K562 (cell line): Measurements from ENCODE around the gene PCP2. TPM values are rescaled to one million over a fixed set of nuclear protein-coding genes. Genes with fewer than 3 reads are reported as not detected.

Experiments used
- CBX8 ChIP-seq: fragments of 200-600 bp; sonication (generic); IDR thresholded peaks from 2 replicates; pipeline ENCODE4 v1.6.1; 2012; ENCODE audit warnings: borderline replicate concordance, mixed run types, low read depth, mild to moderate bottlenecking, moderate library complexity, mixed read lengths, low read length, control low read depth, inconsistent platforms; ENCODE audit not compliant: poor library complexity, severe bottlenecking; ENCODE audit errors: extremely low read depth
- JUND ChIP-seq, 2 experiments: IDR thresholded peaks; 2 replicates in 1 of 2; 3 replicates in 1 of 2; pipeline ENCODE4 v1.6.1; 2011; ENCODE audit warnings: borderline replicate concordance in 2 of 2, low read depth in 2 of 2, low read length in 2 of 2, improper control_type of control experiment in 1 of 2, missing biosample characterization in 1 of 2, missing genetic modification characterization in 1 of 2, missing genetic modification reagents in 1 of 2
- KAT8 ChIP-seq: fragments of 450-650 bp; IDR thresholded peaks from 2 replicates; pipeline ENCODE4 v1.6.1; 2016; ENCODE audit warnings: low read depth, mild to moderate bottlenecking
- KHSRP ChIP-seq: fragments of 450-650 bp; IDR thresholded peaks from 2 replicates; pipeline ENCODE4 v1.6.1; 2017
- PHF20 ChIP-seq: fragments of 450-650 bp; IDR thresholded peaks from 2 replicates; pipeline ENCODE4 v1.6.1; 2018; ENCODE audit not compliant: partially characterized antibody
- PHF8 ChIP-seq: fragments of 200-600 bp; sonication (generic); IDR thresholded peaks from 2 replicates; pipeline ENCODE4 v1.6.1; 2012; ENCODE audit warnings: mixed run types, mild to moderate bottlenecking, inconsistent platforms, low read length, moderate library complexity, borderline replicate concordance
- POLR2B ChIP-seq: fragments of 450-650 bp; IDR thresholded peaks from 2 replicates; pipeline ENCODE4 v1.6.1; 2018; ENCODE audit warnings: low read depth; ENCODE audit not compliant: partially characterized antibody
- POLR3G ChIP-seq: IDR thresholded peaks from 2 replicates; pipeline ENCODE4 v1.6.1; 2011; ENCODE audit not compliant: insufficient read length, insufficient replicate concordance; ENCODE audit errors: extremely low read depth
- POU5F1 ChIP-seq: fragments of 150-350 bp; IDR thresholded peaks from 2 replicates; pipeline ENCODE4 v1.6.1; 2014; ENCODE audit warnings: borderline replicate concordance, low read length, low read depth, mild to moderate bottlenecking; ENCODE audit not compliant: partially characterized antibody
- RUNX1 ChIP-seq: sonication (generic); IDR thresholded peaks from 2 replicates; pipeline ENCODE4 v1.6.1; 2016; ENCODE audit warnings: antibody characterized with exemption, low read depth
- TBP ChIP-seq: optimal IDR thresholded peaks from 2 replicates; pipeline ENCODE3; 2011; ENCODE audit warnings: low read depth, low read length, improper control_type of control experiment
- TCFL5 ChIP-seq: fragments of 250-450 bp; sonication (Bioruptor Pico); conservative IDR thresholded peaks from 2 replicates; pipeline ENCODE4 v1.6.1; 2021; ENCODE audit warnings: mild to moderate bottlenecking, moderate library complexity, matching md5 sums
- TRIM28 ChIP-seq: fragments of 450-650 bp; IDR thresholded peaks from 2 replicates; pipeline ENCODE4 v1.6.1; 2017
- XRCC3 ChIP-seq: fragments of 450-650 bp; IDR thresholded peaks from 2 replicates; pipeline ENCODE4 v1.6.1; 2017; ENCODE audit warnings: mild to moderate bottlenecking, moderate library complexity
- ZC3H4 ChIP-seq: sonication (generic); formaldehyde crosslinking; IDR thresholded peaks from 2 replicates; pipeline ENCODE4 v1.9.0; 2021; ENCODE audit warnings: missing genetic modification reagents, borderline replicate concordance
- ZNF184 ChIP-seq: sonication (generic); formaldehyde crosslinking; IDR thresholded peaks from 2 replicates; pipeline ENCODE4 v1.5.0; 2020; ENCODE audit warnings: missing genetic modification reagents
- ZNF444 ChIP-seq: fragments of 250-450 bp; sonication (Bioruptor Pico); IDR thresholded peaks from 2 replicates; pipeline ENCODE4 v1.4.0; 2020; ENCODE audit warnings: mild to moderate bottlenecking, moderate library complexity
- ZNF778 ChIP-seq: fragments of 450-650 bp; formaldehyde crosslinking; IDR thresholded peaks from 2 replicates; pipeline ENCODE4 v1.4.0; 2020; ENCODE audit warnings: mild to moderate bottlenecking, moderate library complexity
- polyA plus RNA-seq, 8 experiments: library from polyadenylated mRNA; depleted of rRNA in 4 of 8; stranded (reverse) in 5 of 8; unstranded in 3 of 8; fragments of >200 nt; fragmentation: Nextera tagmentation in 2 of 8; fragmentation: Illumina TruSeq in 1 of 8; extraction: Ambion mirVana in 2 of 8; extraction: Trizol in 1 of 8; gene quantifications; 2 replicates each; pipeline versions ENCODE4 v1.2.1 to v1.2.3, GENCODE V29; 2011 to 2014; ENCODE audit warnings: inconsistent platforms in 1 of 8, missing spikeins in 1 of 8
- total RNA-seq, 7 experiments: library from RNA; depleted of rRNA in 6 of 7; stranded (reverse); fragments of >200 nt in 6 of 7; fragmentation: Illumina TruSeq in 2 of 7; extraction: Trizol in 2 of 7; gene quantifications; 2 replicates each; pipeline versions ENCODE4 v1.2.1 to v1.2.3, GENCODE V29; 2011 to 2021; ENCODE audit warnings: low replicate concordance in 1 of 7
- TF ChIP-seq, protein P1 (sequence below): fragments of 450-650 bp; formaldehyde crosslinking; IDR thresholded peaks from 2 replicates; pipeline ENCODE4 v1.4.0; 2022; ENCODE audit warnings: missing genetic modification characterization
- TF ChIP-seq, protein P2 (sequence below): IDR thresholded peaks from 2 replicates; pipeline ENCODE4 v1.6.1; 2014; ENCODE audit warnings: antibody characterized with exemption
- TF ChIP-seq, protein P3 (sequence below), 2 experiments: fragments of 450-650 bp; IDR thresholded peaks; 2 replicates each; pipeline ENCODE4 v1.6.1; 2018; ENCODE audit warnings: mild to moderate bottlenecking in 2 of 2, low read depth in 1 of 2; ENCODE audit not compliant: partially characterized antibody in 2 of 2

PCP2 gene
- total and polyA plus RNA-seq, 9 of the 15 experiments (the other 6 are each of a cell fraction or from before 2014, with no cell fraction given), result 0.17 to 1.3 (median 0.49) TPM; not detected in 3

DNA sequence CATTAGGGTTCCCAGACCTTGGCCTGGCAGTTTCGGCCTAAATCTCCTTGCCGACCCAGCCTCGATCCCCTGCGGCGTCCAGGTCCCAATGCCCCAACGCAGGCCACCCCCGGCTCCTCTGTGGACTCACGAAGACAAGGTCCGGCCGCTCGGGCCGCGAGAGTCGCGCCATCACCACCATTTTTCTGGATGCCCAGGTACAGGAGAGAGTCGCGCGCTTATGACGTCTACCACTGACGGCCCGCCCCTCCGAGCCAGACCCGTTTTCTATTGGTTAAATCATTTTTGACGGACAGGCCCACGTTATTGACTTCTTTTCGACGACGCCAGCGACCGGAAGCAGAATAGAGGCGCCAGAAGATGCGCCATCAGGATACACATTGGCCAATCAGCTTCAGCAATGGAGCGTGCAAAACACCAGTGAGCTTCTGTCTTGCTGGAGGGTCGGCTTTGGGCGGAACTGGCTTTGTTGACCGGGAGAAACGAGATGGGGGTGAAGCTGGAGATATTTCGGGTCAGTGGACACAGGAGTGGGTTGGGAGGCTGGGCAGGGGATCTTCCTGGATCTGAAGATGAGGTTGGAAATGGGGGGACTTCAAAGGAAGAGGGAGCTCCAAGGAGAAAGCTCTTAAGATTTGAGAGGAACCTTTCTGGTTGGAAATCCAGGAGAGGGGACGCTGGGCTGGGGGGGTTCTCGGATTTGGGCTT is 4.0 kb downstream of the PCP2 start, which contains the start of the genes PET100 and XAB2 (continued):
- TF ChIP-seq, protein P1, sequence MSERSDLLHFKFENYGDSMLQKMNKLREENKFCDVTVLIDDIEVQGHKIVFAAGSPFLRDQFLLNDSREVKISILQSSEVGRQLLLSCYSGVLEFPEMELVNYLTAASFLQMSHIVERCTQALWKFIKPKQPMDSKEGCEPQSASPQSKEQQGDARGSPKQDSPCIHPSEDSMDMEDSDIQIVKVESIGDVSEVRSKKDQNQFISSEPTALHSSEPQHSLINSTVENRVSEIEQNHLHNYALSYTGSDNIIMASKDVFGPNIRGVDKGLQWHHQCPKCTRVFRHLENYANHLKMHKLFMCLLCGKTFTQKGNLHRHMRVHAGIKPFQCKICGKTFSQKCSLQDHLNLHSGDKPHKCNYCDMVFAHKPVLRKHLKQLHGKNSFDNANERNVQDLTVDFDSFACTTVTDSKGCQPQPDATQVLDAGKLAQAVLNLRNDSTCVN (CRISPR knock-in tag), result no peak
- TF ChIP-seq ZNF184 (CRISPR knock-in tag), result no peak
- no peak for TF ChIP-seq POLR3G
- no peak for TF ChIP-seq ZNF444 (CRISPR knock-in tag)
- peak; percentile 71 for TF ChIP-seq TBP
- no peak for TF ChIP-seq ZNF778 (CRISPR knock-in tag)
- peak; percentile 87; the same call in 1 of the 2 replicates for TF ChIP-seq PHF8
- peak; percentile 64 for TF ChIP-seq POLR2B
- TF ChIP-seq JUND (IDR thresholded peaks at IDR 0.05; ENCODE audit: borderline replicate concordance, low read depth, low read length), result peak; percentile 66; the same call in 1 of the 2 replicates
- TF ChIP-seq JUND (tag; IDR thresholded peaks at IDR 0.05; ENCODE audit: borderline replicate concordance, low read depth, low read length), result no peak; the same call in 2 of the 3 replicates
- TF ChIP-seq, protein P2, sequence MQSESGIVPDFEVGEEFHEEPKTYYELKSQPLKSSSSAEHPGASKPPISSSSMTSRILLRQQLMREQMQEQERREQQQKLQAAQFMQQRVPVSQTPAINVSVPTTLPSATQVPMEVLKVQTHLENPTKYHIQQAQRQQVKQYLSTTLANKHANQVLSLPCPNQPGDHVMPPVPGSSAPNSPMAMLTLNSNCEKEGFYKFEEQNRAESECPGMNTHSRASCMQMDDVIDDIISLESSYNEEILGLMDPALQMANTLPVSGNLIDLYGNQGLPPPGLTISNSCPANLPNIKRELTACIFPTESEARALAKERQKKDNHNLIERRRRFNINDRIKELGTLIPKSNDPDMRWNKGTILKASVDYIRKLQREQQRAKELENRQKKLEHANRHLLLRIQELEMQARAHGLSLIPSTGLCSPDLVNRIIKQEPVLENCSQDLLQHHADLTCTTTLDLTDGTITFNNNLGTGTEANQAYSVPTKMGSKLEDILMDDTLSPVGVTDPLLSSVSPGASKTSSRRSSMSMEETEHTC, result no peak
- no peak for TF ChIP-seq TRIM28
- TF ChIP-seq POU5F1, result peak; percentile 28
- no peak for TF ChIP-seq KAT8
- no peak for TF ChIP-seq RUNX1
- no peak for TF ChIP-seq XRCC3
- TF ChIP-seq KHSRP, result peak; percentile 74
- TF ChIP-seq, protein P3, sequence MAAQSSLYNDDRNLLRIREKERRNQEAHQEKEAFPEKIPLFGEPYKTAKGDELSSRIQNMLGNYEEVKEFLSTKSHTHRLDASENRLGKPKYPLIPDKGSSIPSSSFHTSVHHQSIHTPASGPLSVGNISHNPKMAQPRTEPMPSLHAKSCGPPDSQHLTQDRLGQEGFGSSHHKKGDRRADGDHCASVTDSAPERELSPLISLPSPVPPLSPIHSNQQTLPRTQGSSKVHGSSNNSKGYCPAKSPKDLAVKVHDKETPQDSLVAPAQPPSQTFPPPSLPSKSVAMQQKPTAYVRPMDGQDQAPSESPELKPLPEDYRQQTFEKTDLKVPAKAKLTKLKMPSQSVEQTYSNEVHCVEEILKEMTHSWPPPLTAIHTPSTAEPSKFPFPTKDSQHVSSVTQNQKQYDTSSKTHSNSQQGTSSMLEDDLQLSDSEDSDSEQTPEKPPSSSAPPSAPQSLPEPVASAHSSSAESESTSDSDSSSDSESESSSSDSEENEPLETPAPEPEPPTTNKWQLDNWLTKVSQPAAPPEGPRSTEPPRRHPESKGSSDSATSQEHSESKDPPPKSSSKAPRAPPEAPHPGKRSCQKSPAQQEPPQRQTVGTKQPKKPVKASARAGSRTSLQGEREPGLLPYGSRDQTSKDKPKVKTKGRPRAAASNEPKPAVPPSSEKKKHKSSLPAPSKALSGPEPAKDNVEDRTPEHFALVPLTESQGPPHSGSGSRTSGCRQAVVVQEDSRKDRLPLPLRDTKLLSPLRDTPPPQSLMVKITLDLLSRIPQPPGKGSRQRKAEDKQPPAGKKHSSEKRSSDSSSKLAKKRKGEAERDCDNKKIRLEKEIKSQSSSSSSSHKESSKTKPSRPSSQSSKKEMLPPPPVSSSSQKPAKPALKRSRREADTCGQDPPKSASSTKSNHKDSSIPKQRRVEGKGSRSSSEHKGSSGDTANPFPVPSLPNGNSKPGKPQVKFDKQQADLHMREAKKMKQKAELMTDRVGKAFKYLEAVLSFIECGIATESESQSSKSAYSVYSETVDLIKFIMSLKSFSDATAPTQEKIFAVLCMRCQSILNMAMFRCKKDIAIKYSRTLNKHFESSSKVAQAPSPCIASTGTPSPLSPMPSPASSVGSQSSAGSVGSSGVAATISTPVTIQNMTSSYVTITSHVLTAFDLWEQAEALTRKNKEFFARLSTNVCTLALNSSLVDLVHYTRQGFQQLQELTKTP (IDR thresholded peaks at IDR 0.05; ENCODE audit: low read depth in 1 of 2, partially characterized antibody in 2 of 2), result peak in 1 of 2 experiments; percentile 80
- TF ChIP-seq PHF20, result peak; percentile 98
- no peak for TF ChIP-seq CBX8
- TF ChIP-seq ZC3H4 (CRISPR knock-in tag), result no peak
- no peak for TF ChIP-seq TCFL5 (CRISPR knock-in tag)
